ENCODE measurements around the gene HOXC10. TPM values are rescaled to one million over a fixed set of nuclear protein-coding genes. Genes with fewer than 3 reads are reported as not detected.

The HOXC10 gene
- total and polyA plus RNA-seq, 2 donors (not counting 3 experiments of a cell fraction or from before 2014, with no cell fraction given) = 0.18 TPM; not detected in 1

DNA sequence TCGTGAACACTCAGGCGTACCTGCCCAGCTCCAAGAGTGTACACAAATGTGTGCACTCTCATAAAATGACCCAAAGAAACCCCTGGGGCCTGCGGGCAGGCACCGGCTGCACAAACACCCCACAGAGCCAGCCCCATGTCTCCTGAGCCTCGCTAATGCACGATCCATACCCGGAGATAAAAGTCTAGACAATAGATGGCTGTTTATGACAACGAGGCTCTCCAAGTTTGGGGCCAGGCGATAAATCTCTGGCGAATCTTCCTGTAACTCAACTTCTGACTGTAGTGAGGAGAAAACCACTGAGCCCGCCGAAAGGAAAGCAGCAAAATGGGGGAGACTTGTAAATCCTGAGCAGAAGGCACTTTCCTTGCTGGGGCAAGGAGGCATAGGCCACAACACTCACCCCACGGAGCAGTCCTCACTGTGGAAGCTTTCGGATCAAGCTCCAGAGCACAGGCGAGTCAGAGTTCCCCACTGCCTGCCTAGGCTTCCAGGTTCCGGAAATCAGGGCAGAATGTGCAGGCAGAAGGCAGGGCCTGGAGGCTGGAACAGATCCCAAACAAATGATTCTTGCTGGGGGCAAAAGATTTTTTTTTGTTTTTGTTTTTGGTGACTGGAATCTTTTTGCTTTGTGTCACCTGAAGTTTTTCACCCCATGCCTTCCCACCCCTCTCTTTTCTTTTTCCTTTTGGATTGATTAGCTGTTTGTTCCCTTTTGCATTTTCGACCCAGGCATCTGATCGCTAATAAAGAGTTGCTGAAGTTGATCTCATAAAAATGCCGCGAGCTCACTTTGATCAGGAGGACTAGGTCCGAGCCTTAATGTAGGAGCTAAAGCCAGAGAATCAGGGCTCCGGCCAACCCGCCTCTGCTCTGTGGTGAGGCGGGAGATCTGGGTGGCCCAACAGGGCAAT is 16.5 kb upstream of the HOXC10 start:
- FAIRE-seq (no peak), DNase-seq (ENCODE audit: low read depth, low spot score) (no peak)
- H3K36me3 ChIP-seq (ENCODE audit: control insufficient read depth in 2 of 2, extremely low read depth in 1 of 2, insufficient read depth in 2 of 2, low read length in 2 of 2) = no peaks in the 10 kb centered on the region
- no TSS peak for BruUV-seq (replicated peaks)
- H3K9me1 ChIP-seq (replicated peaks; ENCODE audit: control insufficient read depth, extremely low read depth, insufficient read depth, low read length) = no peaks in the 10 kb centered on the region
- TF ChIP-seq MAX (IDR thresholded peaks at IDR 0.05; ENCODE audit: insufficient read depth, insufficient read length) = no peak
- TF ChIP-seq EZH2 (IDR thresholded peaks at IDR 0.05; ENCODE audit: borderline replicate concordance, low read depth, low read length, severe bottlenecking) = no peak
- TF ChIP-seq, protein P1, sequence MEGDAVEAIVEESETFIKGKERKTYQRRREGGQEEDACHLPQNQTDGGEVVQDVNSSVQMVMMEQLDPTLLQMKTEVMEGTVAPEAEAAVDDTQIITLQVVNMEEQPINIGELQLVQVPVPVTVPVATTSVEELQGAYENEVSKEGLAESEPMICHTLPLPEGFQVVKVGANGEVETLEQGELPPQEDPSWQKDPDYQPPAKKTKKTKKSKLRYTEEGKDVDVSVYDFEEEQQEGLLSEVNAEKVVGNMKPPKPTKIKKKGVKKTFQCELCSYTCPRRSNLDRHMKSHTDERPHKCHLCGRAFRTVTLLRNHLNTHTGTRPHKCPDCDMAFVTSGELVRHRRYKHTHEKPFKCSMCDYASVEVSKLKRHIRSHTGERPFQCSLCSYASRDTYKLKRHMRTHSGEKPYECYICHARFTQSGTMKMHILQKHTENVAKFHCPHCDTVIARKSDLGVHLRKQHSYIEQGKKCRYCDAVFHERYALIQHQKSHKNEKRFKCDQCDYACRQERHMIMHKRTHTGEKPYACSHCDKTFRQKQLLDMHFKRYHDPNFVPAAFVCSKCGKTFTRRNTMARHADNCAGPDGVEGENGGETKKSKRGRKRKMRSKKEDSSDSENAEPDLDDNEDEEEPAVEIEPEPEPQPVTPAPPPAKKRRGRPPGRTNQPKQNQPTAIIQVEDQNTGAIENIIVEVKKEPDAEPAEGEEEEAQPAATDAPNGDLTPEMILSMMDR (IDR thresholded peaks at IDR 0.05; ENCODE audit: extremely low read depth in 1 of 2, insufficient read depth in 1 of 2, low read depth in 1 of 2, low read length in 2 of 2) = no peak
- TF ChIP-seq POLR2AphosphoS5 (IDR thresholded peaks at IDR 0.05; ENCODE audit: insufficient read depth, low read depth, low read length) = no peak
- no peak for TF ChIP-seq POLR2A (IDR thresholded peaks at IDR 0.05; ENCODE audit: low read depth, low read length)
- no peak for TF ChIP-seq GATA2 (IDR thresholded peaks at IDR 0.05; ENCODE audit: insufficient read depth, insufficient read length, low read depth, low read length)
- no peak for TF ChIP-seq MYC (IDR thresholded peaks at IDR 0.05; ENCODE audit: low read depth, low read length)
- no peak for TF ChIP-seq FOS (IDR thresholded peaks at IDR 0.05; ENCODE audit: borderline replicate concordance, insufficient read depth, low read length)
- TF ChIP-seq JUN (IDR thresholded peaks at IDR 0.05; ENCODE audit: borderline replicate concordance, insufficient read depth, insufficient read length, low read depth) = no peak
- no peak overlapping the region for H3K4me2 ChIP-seq (ENCODE audit: insufficient read depth, low read length)
- H3K27me3 ChIP-seq (ENCODE audit: control insufficient read depth in 2 of 2, insufficient read depth in 2 of 2, low read length in 2 of 2) = peaks cover 94 to 100% of the 10 kb centered on the region in 2 experiments
- H3K9ac ChIP-seq (replicated peaks; ENCODE audit: extremely low read depth, insufficient read depth, low read length) = no peak overlapping the region
- no peaks in the 10 kb centered on the region for H4K20me1 ChIP-seq (replicated peaks; ENCODE audit: control insufficient read depth, extremely low read depth, insufficient read depth, low read length)
- no peaks in the 10 kb centered on the region for H3K9me3 ChIP-seq (replicated peaks; ENCODE audit: control insufficient read depth, insufficient read depth, low read length)
- no peak overlapping the region for H2AFZ ChIP-seq (ENCODE audit: low read depth, low read length)
- no peaks in the 10 kb centered on the region for H3K79me2 ChIP-seq (ENCODE audit: control insufficient read depth, insufficient read depth, low read length)
- no peak overlapping the region for H3K4me3 ChIP-seq (replicated peaks in 1 of 3; ENCODE audit: insufficient read depth in 1 of 3, low read depth in 1 of 3, low read length in 3 of 3)
- no peaks in the 10 kb centered on the region for H3K4me1 ChIP-seq (ENCODE audit: control insufficient read depth, extremely low read depth, insufficient read depth, low read length)
- dilution Hi-C loops (cut with MboI; ENCODE audit: extremely low pct_ligation_motif_present, low sequenced_read_pairs) = no loop called here
- intact Hi-C loops (cut with micrococcal nuclease) = no loop called here
- POLR2A ChIA-PET = no interaction called here
- CTCF ChIA-PET = no interaction called here
- H3K27ac ChIP-seq (ENCODE audit: insufficient read depth, low read depth, low read length) = no peak overlapping the region

All from endothelial cell of umbilical vein (primary cell).